ENCODE results near the gene CST4.
"Not testable (repeated sequence)": the region's sequence is repeated elsewhere in the genome, so short reads cannot be mapped to it uniquely, and the experiment has no call there.

Gene CST4

DNA sequence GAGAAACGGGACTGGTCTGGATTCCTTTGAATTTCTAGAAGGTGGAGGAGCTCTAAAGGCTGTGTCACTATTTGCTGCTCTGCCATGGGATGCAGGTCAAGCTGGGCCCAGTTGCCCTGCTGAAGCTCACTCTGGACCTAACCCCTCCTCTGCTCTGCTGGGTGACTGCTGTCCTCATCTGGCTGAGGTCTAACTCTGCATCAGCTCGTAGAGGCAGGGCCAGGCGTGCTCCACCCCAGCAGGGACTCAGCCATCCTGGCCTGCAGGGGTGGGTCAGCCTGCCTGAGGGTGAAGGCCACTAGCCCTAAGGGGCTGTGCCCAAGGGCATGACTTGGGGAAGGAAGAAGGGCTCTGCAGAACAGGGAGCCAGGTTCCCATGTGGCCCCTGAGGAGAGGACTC lies 852 bp downstream of the CST4 start:
- no peak for DNase-seq (ENCODE audit: low spot score)

DNA sequence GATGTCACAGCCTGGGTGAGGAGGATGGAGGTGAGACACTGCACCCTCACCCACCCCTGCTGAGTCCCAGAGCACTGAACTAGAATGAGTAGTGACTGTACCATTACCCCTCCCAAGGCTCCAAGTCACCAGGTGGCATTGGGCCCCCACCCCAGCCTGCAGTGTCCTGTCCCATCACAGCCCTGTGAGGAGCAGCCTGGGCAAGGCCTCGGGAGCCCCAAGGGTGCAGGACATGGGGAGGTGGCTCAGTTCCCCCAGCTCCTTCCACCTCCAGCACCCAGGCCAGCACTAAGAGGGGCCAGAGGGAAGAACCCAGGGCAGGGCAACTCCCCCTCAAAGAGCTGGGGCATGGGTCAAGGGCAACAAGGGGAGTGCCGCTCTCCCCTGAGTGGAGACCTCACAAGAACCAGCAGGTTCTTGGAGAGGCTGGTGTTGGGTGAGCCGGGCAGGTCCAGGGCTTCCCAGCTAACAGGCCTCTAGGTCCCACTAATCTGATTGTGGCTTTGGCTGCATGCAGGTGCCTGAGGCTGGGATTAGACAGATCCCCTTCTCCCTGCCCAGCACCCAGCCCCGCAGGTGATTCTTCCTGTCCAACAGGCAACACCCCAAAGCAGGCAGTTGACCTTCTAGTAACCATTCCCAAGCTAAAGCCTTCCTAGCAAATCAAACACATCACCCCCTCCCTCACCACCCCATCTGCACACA lies 2.6 kb downstream of the CST4 start:
- DNase-seq (ENCODE audit: low spot score), result no peak

DNA sequence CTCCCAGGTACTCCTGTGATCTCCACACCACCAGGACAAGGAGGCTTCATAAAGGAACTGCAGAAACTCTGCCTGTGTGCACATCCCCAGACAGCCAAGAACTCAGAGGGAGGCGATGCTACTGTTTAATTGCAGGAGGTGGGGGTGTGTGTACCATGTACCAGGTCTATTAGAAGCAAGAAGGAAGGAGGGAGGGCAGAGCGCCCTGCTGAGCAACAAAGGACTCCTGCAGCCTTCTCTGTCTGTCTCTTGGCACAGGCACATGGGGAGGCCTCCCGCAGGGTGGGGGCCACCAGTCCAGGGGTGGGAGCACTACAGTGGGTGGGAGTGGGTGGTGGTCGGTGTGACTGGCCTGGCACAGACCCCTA lies 3.3 kb downstream of the CST4 start:
- DNase-seq (ENCODE audit: low spot score), result not testable (repeated sequence)

DNA sequence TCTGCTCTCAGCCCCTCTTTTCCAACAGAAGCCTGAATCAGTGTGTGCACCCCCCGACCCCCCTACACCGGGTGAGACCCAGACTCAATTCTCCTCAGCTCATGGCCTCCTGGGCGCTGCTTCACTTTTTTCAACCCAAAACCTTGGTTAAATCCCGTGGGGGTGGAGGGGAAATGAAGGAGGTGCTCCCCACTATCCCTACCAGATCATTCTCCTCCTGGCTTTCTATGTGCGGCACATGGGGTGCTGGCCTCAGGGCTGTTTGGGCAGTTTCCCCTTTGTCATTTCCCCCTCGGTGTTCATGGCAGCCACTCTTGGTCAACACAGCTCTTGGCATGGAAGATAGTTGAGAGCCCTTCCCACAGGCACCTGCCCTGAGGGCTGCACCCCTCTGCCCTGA lies 4.6 kb downstream of the CST4 start:
- no peak for DNase-seq (ENCODE audit: low spot score)

DNA sequence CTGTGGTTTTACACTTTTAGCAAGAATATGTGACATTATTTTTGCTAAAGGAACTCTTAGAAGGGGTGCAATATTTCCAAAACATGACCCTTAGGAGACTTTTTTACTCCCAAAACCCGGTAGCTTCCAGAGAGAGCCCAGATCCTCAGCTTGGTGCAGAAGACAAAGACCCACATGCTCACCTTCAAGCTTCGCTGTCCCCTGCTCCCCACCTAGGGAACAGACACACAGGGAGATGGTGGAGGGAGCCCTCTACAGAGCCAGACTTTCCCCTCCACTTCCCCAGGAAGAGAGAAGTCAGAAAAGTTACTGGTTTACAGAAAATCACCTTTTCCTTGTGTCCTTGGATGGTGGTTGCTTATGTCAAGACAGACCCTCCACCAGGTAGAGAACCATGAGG lies 5.0 kb downstream of the CST4 start:
- DNase-seq (ENCODE audit: low spot score), result no peak

DNA sequence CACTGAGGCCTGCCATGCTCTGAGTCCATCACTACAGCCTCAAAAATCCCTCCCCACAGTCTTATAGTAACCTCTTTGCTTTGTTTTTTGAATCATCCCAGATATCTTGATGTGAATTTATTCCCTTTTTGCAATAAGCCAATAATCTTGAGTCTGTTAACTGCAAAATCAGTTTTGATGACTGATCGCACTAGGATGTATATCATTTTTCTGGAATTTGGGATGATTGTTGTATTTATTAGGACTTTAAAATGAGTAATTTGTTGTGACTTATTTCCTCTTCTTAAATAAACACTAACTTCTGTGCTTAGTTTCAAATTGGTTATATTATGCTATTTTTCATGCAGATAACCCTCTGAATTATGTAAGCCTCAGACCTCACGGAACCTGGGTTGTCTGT lies 5.6 kb downstream of the CST4 start:
- no peak for DNase-seq (ENCODE audit: low spot score)

DNA sequence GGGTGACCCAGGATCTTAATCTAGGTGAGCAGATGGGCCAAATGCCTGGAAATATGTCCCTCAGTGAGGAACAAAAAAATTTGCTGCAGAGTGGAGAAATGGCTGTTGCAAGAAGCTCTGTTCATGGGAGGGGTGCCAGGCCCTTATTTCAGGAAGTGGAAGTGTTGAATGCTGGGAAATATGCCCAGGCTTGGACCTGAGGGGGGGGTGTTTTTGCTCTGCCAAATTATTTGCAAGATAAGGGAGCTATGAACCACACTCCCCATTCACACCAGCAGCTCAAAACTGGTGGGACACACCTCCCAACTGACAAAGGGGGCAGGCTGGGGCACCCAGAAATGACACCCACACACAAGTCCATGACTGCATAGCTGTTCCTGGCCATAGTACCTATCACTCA lies 8.7 kb downstream of the CST4 start:
- no peak for DNase-seq (ENCODE audit: low spot score)

DNA sequence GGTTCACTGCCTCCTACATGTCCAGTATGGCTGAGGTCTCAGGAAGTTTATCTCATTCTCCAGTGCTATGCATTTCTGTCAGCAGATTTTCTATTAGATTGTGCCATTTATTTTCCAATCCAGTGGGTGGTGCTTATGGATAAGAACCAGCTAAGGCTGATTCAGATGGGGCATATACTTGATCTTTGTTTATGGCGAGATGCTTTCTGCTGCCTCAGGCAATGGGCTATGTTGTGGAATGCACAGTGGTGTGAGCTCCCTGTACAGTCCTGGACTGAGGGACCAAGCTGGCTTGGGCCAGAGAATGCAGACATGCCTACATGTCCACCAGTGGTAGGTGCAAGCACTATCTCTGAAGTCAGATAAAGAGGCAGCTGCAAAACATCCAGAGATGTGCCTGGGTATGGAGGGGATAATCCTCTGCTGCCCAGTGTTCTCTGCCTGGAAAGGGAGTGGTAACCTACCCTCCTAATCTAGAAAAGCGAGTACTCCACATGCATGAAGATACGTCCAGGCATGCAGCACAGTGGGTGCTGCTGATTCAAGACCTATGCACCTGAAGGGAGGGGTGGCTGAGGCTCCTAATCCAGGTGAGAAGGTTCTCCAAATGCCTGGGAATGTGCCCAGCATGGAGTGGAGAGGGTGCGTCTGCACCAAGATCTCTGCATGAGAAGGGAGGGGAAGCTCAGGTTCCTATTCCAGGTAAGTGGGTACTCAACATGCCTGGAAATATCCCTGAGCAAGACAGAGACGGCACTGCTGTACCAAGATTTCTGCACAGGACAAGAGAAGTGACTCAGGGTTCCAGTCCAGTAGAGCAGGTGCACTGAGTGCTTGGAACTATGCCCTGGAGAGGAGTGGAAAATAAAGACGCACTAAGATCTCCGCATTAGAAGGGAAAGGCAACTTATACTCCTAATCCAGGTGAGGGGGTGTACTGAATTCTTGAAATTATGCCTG lies 9.4 kb downstream of the CST4 start:
- no peak for DNase-seq (ENCODE audit: low spot score)

DNA sequence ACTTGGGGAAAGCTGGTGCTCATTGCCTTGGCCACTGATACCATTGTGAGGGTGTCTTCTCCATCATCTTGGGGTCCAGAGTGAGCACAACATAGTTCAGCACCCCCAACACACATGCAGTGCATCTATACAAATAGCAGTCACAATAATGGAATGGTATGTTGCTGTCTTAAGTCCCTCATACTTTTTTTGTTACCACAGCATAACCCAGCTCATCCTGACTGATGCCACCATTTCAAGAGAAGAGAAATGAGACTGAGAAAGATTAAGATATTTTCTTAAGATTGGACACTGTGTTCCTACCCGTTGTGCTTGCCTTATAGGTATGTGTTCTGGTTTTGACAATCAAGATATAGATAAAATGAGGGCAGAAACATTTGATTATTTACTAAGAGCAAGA lies 15.6 kb downstream of the CST4 start:
- DNase-seq (ENCODE audit: low spot score), result no peak

DNA sequence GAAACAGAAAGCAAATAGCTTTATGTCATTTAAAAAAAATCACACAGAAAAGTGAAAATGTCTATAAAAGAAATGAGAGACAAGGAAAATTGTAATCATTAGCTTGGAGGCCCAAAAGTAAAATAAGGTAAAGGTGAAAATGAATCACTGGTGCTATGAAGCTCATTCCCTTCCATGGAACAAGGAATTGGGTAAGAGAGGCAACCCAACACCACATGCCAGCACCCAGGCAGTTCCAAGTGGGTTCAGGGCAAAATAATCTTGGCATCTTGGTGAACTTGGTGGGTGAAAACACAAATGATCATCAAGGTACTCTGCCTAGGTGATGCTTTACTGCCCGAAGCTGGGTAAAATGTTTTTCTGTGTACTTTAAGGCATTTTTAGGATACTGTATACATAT lies 16.7 kb downstream of the CST4 start:
- no peak for DNase-seq (ENCODE audit: low spot score)

DNA sequence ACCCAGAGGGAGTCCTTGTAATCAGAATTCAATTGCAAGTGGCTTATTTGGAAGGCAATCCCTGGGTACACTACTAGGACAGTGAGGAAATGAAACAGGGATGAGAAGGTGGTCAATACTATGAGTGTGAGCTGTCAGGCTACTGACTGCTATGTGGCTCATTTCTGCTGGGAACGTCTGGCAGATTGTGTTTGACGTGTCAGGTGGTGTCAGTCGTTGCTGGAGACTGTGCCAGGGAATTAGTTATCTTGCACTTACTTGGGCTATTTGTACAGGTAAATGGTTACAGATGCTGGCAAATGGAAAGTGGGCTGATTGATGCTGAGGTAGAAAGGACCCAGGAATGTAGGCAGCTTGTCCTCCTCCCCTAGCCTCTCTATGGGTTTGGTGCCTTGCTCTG lies 17.4 kb downstream of the CST4 start:
- no peak for DNase-seq (ENCODE audit: low spot score)

DNA sequence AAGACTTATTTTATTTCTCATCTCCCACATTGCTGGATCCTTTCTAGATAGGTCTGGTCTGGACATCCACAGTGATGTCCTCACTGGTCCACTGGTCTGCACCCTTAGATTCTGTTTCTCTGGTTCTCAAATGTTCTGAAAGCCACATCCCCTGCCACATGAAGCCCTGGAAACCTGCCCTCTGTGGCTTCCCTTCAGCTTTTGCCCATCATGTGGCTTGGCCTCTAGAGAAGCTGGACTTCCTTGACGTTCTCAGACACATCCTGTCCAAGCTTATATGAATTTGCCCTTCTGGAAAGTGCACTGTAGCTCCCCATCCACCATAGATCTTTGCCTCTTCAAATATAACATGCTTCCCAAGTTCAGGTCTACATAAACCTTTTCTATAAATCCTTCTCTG lies 18.5 kb downstream of the CST4 start:
- DNase-seq (ENCODE audit: low spot score), result no peak

DNA sequence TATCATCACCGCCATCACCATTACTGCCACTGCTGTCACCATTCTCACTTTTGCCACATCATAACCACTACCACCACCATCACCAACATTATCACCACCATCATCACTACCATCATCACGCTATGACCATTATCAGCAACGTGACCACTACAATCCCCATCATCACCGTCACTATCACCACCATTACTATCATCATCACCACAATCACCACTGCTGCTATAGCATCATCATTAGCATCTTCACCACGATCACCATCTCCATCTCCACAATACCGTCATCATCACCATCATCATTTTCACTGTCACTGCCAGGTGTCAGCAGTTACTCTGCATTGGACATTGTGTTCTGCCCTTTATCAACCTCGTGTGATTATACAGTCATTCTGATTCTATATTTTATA lies 19.0 kb downstream of the CST4 start:
- no peak for DNase-seq (ENCODE audit: low spot score)

DNA sequence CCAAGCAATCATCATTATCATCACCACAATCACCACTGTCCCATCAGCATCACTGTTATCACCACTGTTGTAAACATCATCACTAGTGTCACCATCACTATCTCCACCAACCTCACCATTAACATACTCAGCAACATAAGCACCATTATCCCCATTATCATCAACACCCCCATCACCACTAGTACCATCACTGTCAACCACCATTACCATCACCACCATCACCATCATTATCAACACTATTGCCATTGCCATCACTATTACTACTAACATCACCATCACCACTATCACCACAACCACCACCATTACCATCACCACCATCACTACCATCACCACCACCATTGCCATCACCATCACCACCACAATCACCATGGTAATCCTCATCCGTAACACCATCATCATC lies 19.5 kb downstream of the CST4 start:
- no peak for DNase-seq (ENCODE audit: low spot score)

DNA sequence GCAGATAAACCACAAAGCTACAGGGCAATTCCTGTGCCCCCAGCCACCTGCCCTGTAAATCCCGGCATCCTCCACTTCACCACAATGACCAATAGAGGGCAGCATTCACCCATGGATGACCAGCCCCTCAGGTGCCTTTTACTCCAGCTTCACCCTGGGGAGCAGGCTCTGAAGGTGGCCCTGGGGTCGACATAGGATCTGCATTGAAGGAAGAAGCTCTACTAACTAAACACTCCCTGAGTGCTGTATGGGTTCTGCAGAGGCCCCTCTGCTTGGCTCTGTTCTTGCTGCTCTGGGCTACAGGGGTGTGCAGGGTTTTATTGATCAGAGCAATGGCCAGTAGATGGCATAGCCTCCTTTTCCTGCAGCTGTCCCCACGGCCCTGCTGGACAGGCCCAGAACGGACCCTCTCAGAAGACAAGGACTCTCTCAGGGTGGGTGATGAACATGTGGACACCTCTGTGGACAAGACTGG lies 20.3 kb downstream of the CST4 start:
- DNase-seq (ENCODE audit: low spot score), result peak; percentile 54

DNA sequence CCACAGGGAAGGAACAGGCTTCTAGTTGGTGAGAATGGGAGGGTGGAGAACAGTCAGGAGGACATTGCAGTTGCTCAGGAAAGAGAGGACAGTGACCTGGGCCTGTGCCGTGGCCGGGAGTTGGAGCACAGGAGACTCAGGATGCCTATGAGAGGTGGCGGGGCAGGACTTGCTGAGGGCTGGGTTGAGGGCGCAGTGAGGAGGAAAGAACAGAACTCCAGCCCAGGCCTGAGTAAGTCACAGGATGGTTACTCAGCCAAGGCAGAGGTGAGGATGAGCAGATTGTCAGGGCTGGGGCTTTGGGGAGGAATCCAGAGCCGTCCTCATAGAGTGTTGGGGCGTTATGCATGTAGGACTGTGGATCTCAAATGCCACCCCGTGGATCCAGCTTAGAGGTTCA lies 21.2 kb downstream of the CST4 start:
- DNase-seq (ENCODE audit: low spot score), result no peak

DNA sequence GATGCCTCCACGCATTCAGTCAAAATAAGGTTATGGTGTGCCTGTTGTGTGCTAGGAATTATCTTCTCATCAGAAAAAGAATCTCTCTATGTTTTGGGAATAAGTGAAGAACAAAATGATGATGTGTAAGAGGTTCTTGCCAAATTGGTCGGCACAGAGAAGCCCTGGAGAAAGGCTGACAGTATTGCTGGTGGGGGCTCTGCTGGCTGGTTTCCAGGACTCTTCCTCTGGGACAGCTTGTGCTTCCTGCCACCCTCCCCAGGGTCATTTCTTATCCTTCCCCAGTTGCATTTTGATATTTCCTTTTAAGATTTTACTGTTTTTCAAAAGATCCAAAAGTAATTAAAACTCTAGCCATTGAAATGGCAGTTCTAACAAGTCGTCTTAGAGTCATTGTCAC lies 22.1 kb downstream of the CST4 start:
- no peak for DNase-seq (ENCODE audit: low spot score)

DNA sequence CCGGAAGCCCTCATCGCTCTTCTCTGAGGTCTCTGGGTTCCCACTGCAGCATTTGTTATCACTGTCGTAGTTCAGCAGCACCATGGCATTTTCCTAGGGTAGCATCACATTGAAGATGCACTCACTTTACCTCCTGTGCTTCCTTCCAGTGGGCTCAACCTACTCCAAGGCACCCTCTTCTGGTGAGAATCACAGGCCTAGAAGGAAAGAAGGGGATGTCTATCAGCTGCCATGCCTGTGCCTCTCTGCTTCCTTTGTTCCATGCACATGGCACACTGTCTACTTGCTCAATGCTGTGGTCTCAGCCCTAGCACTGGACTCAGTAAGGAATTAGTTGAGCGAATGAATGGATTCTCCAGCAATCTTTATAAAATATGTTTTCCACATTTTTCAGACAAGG lies 22.6 kb downstream of the CST4 start:
- no peak for DNase-seq (ENCODE audit: low spot score)

DNA sequence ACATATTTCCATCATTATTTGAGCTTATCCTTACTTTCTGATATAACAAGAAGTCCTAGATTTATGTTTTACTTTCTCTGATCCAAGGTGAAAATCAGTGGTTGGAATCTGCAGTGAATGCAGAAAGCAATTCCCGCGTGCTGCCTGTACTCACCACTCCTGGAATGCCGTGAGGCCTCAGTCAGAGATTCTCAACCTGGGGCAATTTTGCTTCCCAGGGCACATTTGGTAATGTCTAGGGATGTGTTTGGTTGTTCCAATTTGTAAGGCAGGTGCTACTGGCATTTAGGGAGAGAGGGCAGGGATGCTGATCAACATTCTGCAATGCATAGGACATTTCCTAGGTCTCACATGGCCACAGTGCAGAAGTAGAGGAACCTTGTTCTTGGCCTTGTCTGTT lies 23.9 kb downstream of the CST4 start:
- no peak for DNase-seq (ENCODE audit: low spot score)

DNA sequence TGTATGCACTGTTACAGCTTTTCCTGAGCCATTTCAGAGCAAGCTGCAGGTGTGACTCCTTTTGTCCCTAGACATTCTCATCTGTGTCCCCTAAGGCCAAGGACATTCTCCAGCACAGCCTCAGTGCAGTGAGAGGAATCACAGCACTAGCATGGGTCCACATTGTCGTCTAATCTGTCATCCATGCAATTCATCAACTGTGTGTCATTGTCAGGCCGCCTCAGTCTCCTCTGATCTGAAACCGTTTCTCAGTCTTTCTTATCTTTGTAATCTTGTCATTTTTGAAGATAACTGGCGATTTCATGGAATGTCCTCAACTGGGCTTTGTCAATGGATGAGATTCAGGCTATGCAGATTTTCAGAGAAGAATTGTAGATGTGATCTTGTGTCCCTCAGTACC lies 24.8 kb downstream of the CST4 start:
- DNase-seq (ENCODE audit: low spot score), result not testable (repeated sequence)

DNA sequence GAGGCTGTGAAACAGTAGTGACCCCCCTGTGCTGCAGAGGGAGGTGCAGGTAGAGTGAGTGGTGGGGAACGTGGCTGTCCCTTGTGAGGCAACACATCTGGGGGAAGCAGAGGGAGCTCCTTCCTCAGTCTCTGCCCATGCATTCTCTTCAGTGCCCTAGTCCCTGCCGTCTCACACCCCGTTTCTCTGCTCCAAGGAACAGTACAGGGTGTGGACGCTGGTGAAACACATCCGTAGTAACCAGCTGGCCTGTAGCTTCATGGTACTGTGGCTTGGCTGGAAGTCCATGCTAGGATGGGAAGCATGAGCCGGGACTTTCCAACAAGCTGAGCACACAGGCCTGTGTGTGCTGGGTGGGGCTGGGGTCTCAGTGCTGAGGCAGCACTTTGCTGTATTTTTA lies 25.7 kb downstream of the CST4 start:
- DNase-seq (ENCODE audit: low spot score), result no peak

DNA sequence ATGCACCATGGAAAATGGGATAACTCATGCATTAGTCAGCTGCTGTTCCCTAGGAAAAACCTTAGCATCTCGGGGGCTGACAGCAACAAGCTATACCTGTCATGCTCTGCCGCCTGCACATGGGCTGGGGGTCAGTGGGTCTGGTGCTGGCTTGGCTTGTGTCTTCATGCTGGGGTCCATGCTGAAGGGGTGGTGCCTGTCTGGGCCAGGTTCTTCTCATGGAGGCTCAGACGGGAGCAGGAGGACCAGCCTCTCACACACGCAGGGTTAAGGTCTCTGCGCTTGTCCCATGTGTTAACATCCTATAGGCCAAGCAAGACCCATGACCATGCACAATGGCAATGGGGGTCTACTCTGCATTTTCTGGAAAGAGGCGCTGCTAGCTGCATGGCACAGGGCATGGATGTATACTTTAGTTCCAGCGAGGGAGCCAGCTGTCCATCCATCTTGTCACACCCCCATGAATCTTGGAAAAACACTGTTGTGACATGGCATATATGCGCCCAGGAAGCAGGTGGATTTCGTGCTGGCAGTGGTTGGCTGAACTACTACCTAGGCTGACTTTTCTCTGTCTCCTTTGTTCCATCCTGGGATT lies 26.5 kb downstream of the CST4 start:
- no peak for DNase-seq (ENCODE audit: low spot score)

DNA sequence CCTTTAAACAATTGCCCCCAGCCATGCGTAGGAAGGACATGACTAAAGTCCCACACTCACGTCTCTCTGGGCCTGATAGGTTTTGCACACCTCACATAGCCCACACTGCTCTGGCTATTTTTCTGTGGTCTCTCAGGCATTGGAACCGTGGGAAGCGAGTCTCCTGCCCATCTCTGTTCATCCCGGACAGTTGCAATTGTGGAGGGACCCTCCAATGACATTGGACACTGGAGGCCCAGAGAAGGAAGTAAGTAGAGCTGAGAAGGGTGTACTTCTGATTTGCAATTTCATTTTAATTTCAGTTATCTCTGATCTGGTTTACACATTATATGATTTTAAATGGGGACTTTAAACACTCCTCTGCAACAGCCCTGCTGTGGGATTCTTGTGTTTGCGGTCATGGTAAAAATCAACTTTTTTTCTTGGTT lies 27.8 kb downstream of the CST4 start:
- no peak for DNase-seq (ENCODE audit: low spot score)

Measured in LoVo (cell line).